ENCODE results near the gene UFD1.

UFD1 gene

GRCh38 chr22:19463491-19464469 lies 15.2 kb downstream of the UFD1 start:
- DNase-seq (ENCODE audit: low spot score in 2 of 2): no peak

GRCh38 chr22:19463008-19463407 lies 16.0 kb downstream of the UFD1 start:
- ATAC-seq (ENCODE audit: low read depth) (no peak), DNase-seq (ENCODE audit: low spot score in 2 of 2) (no peak)
- Mint-ChIP-seq H3K4me1 (no peaks in the 10 kb centered on the region), H3K36me3 (peaks cover 15% of the 10 kb centered on the region), H3K9me3 (no peaks in the 10 kb centered on the region), H3K27ac (no peak overlapping the region), H3K27me3 (no peaks in the 10 kb centered on the region), H3K4me3 (no peak overlapping the region)

More at GRCh38 chr22:19463491-19464469, 15.2 kb downstream of the UFD1 start:
- Mint-ChIP-seq H3K4me3 (no peak overlapping the region), H3K4me1 (no peaks in the 10 kb centered on the region), H3K36me3 (peaks cover 21% of the 10 kb centered on the region), H3K27ac (no peak overlapping the region), H3K9me3 (no peaks in the 10 kb centered on the region), H3K27me3 (no peaks in the 10 kb centered on the region)
- no peak for ATAC-seq (ENCODE audit: low read depth)

GRCh38 chr22:19461506-19461905 lies 17.5 kb downstream of the UFD1 start:
- H3K4me1 Mint-ChIP-seq: no peaks in the 10 kb centered on the region
- no peak overlapping the region for H3K4me3 Mint-ChIP-seq
- peaks cover 20% of the 10 kb centered on the region for H3K36me3 Mint-ChIP-seq
- ATAC-seq (ENCODE audit: low read depth): no peak
- no peak for DNase-seq (ENCODE audit: low spot score in 2 of 2)
- no peaks in the 10 kb centered on the region for H3K27me3 Mint-ChIP-seq
- H3K27ac Mint-ChIP-seq: no peak overlapping the region
- no peaks in the 10 kb centered on the region for H3K9me3 Mint-ChIP-seq

- ATAC-seq (ENCODE audit: low read depth) (no peak), DNase-seq (ENCODE audit: low spot score in 2 of 2) (no peak)
- no peak overlapping the region for H3K27ac Mint-ChIP-seq
- H3K9me3 Mint-ChIP-seq: no peaks in the 10 kb centered on the region
- H3K27me3 Mint-ChIP-seq: no peaks in the 10 kb centered on the region
- no peaks in the 10 kb centered on the region for H3K4me1 Mint-ChIP-seq
- H3K4me3 Mint-ChIP-seq: no peak overlapping the region
- peaks cover 20% of the 10 kb centered on the region for H3K36me3 Mint-ChIP-seq
Observed at GRCh38 chr22:19460036-19460435, 19.0 kb downstream of the UFD1 start.

GRCh38 chr22:19457828-19458428 lies 21.1 kb downstream of the UFD1 start:
- Mint-ChIP-seq H3K4me1 (no peaks in the 10 kb centered on the region), H3K9me3 (no peaks in the 10 kb centered on the region), H3K27me3 (no peaks in the 10 kb centered on the region), H3K27ac (no peak overlapping the region), H3K36me3 (peaks cover 33% of the 10 kb centered on the region), H3K4me3 (no peak overlapping the region)
- ATAC-seq (ENCODE audit: low read depth): no peak
- no peak for DNase-seq (ENCODE audit: low spot score in 2 of 2)

GRCh38 chr22:19456541-19456940 lies 22.5 kb downstream of the UFD1 start:
- DNase-seq (ENCODE audit: low spot score in 2 of 2): no peak
- no peak for ATAC-seq (ENCODE audit: low read depth)
- Mint-ChIP-seq H3K36me3 (peaks cover 34% of the 10 kb centered on the region), H3K27me3 (no peaks in the 10 kb centered on the region), H3K4me3 (no peak overlapping the region), H3K4me1 (no peaks in the 10 kb centered on the region), H3K9me3 (no peaks in the 10 kb centered on the region), H3K27ac (no peak overlapping the region)

GRCh38 chr22:19455585-19456370 lies 23.2 kb downstream of the UFD1 start:
- Mint-ChIP-seq H3K4me1 (no peaks in the 10 kb centered on the region), H3K9me3 (no peaks in the 10 kb centered on the region), H3K27me3 (no peaks in the 10 kb centered on the region), H3K4me3 (no peak overlapping the region), H3K36me3 (peaks cover 34% of the 10 kb centered on the region), H3K27ac (no peak overlapping the region)
- no peak for DNase-seq (ENCODE audit: low spot score in 2 of 2)
- no peak for ATAC-seq (ENCODE audit: low read depth)

- no peak for DNase-seq (ENCODE audit: low spot score in 2 of 2)
- H3K9me3 Mint-ChIP-seq: no peaks in the 10 kb centered on the region
- H3K27me3 Mint-ChIP-seq: no peaks in the 10 kb centered on the region
- H3K4me3 Mint-ChIP-seq: no peak overlapping the region
- H3K4me1 Mint-ChIP-seq: no peaks in the 10 kb centered on the region
- H3K36me3 Mint-ChIP-seq: peaks cover 32% of the 10 kb centered on the region
- no peak overlapping the region for H3K27ac Mint-ChIP-seq
- no peak for ATAC-seq (ENCODE audit: low read depth)
Observed at GRCh38 chr22:19455033-19455432, 24.0 kb downstream of the UFD1 start.

GRCh38 chr22:19454156-19454555 lies 24.8 kb downstream of the UFD1 start:
- ATAC-seq (ENCODE audit: low read depth): no peak
- Mint-ChIP-seq H3K36me3 (peaks cover 32% of the 10 kb centered on the region), H3K27ac (no peak overlapping the region), H3K9me3 (no peaks in the 10 kb centered on the region), H3K27me3 (no peaks in the 10 kb centered on the region), H3K4me3 (no peak overlapping the region), H3K4me1 (no peaks in the 10 kb centered on the region)
- no peak for DNase-seq (ENCODE audit: low spot score in 2 of 2)

GRCh38 chr22:19453718-19454117 lies 25.3 kb downstream of the UFD1 start:
- ATAC-seq (ENCODE audit: low read depth): no peak
- H3K27me3 Mint-ChIP-seq: no peaks in the 10 kb centered on the region
- H3K4me3 Mint-ChIP-seq: no peak overlapping the region
- peaks cover 32% of the 10 kb centered on the region for H3K36me3 Mint-ChIP-seq
- no peaks in the 10 kb centered on the region for H3K4me1 Mint-ChIP-seq
- no peaks in the 10 kb centered on the region for H3K9me3 Mint-ChIP-seq
- no peak for DNase-seq (ENCODE audit: low spot score in 2 of 2)
- H3K27ac Mint-ChIP-seq: no peak overlapping the region

- Mint-ChIP-seq H3K27me3 (no peaks in the 10 kb centered on the region), H3K4me3 (no peak overlapping the region), H3K9me3 (no peaks in the 10 kb centered on the region), H3K36me3 (peaks cover 24% of the 10 kb centered on the region), H3K27ac (no peak overlapping the region), H3K4me1 (peaks cover 10% of the 10 kb centered on the region)
- ATAC-seq (ENCODE audit: low read depth): no peak
- no peak for DNase-seq (ENCODE audit: low spot score in 2 of 2)
Observed at GRCh38 chr22:19451570-19451969, 27.4 kb downstream of the UFD1 start.

- DNase-seq (ENCODE audit: low spot score in 2 of 2): no peak
- H3K4me3 Mint-ChIP-seq: no peak overlapping the region
- H3K9me3 Mint-ChIP-seq: no peaks in the 10 kb centered on the region
- H3K27ac Mint-ChIP-seq: peak overlapping the region; percentile 52
- H3K27me3 Mint-ChIP-seq: no peaks in the 10 kb centered on the region
- H3K4me1 Mint-ChIP-seq: peaks cover 15% of the 10 kb centered on the region
- ATAC-seq (ENCODE audit: low read depth): no peak
- H3K36me3 Mint-ChIP-seq: peaks cover 20% of the 10 kb centered on the region
Observed at GRCh38 chr22:19450363-19451175, 28.4 kb downstream of the UFD1 start.

- Mint-ChIP-seq H3K4me1 (peaks cover 20% of the 10 kb centered on the region), H3K4me3 (no peak overlapping the region), H3K27me3 (no peaks in the 10 kb centered on the region), H3K9me3 (no peaks in the 10 kb centered on the region), H3K36me3 (peaks cover 12% of the 10 kb centered on the region), H3K27ac (no peak overlapping the region)
- DNase-seq (ENCODE audit: low spot score in 2 of 2): no peak
- ATAC-seq (ENCODE audit: low read depth): no peak
Observed at GRCh38 chr22:19449422-19449767, 29.6 kb downstream of the UFD1 start.

Data from memory B cell (primary cell).